Activated T-helper 9 cell treated with anti-CD3 and anti-CD28 coated beads, Interleukin-2, amount 50 U/mL, for 16 hours (primary cell): Measurements from ENCODE around the gene CASTOR2.
"Not testable (repeated sequence)": the region's sequence is repeated elsewhere in the genome, so short reads cannot be mapped to it uniquely, and the experiment has no call there.

ENCODE experiments used
- DNase-seq: peaks from one replicate; pipeline ENCODE4 v3.0.0-alpha.2; 2020; ENCODE audit warnings: low read depth

The CASTOR2 gene

GRCh38 chr7:74994869-74995543 lies 30.5 kb downstream of the CASTOR2 start:
- DNase-seq: not testable (repeated sequence)

GRCh38 chr7:74996361-74996760 lies 31.9 kb downstream of the CASTOR2 start:
- not testable (repeated sequence) for DNase-seq

GRCh38 chr7:74997811-74998210 lies 33.3 kb downstream of the CASTOR2 start:
- not testable (repeated sequence) for DNase-seq

- not testable (repeated sequence) for DNase-seq
Observed at GRCh38 chr7:75001356-75001755, 36.9 kb downstream of the CASTOR2 start.

GRCh38 chr7:75010036-75010435 lies 45.5 kb downstream of the CASTOR2 start:
- no peak for DNase-seq

GRCh38 chr7:75017832-75018231 lies 53.3 kb downstream of the CASTOR2 start:
- no peak for DNase-seq

- DNase-seq: no peak
Observed at GRCh38 chr7:75018570-75019364, 54.3 kb downstream of the CASTOR2 start.

GRCh38 chr7:75019800-75020199 lies 55.3 kb downstream of the CASTOR2 start:
- no peak for DNase-seq

- no peak for DNase-seq
Observed at GRCh38 chr7:75024922-75025321, 60.4 kb downstream of the CASTOR2 start.

- DNase-seq: no peak
Observed at GRCh38 chr7:75028299-75028698, 63.8 kb downstream of the CASTOR2 start.

- no peak for DNase-seq
Observed at GRCh38 chr7:75033064-75033463, 68.6 kb downstream of the CASTOR2 start.

GRCh38 chr7:75033826-75034225 lies 69.3 kb downstream of the CASTOR2 start:
- no peak for DNase-seq

GRCh38 chr7:75038508-75038907 lies 74.0 kb downstream of the CASTOR2 start:
- DNase-seq: no peak

GRCh38 chr7:75039166-75039565 lies 74.7 kb downstream of the CASTOR2 start:
- DNase-seq: no peak

GRCh38 chr7:75039709-75040108 lies 75.2 kb downstream of the CASTOR2 start:
- no peak for DNase-seq

- DNase-seq: no peak
Observed at GRCh38 chr7:75040512-75040911, 76.0 kb downstream of the CASTOR2 start.

- DNase-seq: no peak
Observed at GRCh38 chr7:75042286-75042685, 77.8 kb downstream of the CASTOR2 start.

GRCh38 chr7:75042831-75043703 lies 78.6 kb downstream of the CASTOR2 start:
- DNase-seq: no peak

- DNase-seq: no peak
Observed at GRCh38 chr7:75045881-75046280, 81.4 kb downstream of the CASTOR2 start.

- DNase-seq: no peak
Observed at GRCh38 chr7:75048435-75049379, 84.2 kb downstream of the CASTOR2 start.

- no peak for DNase-seq
Observed at GRCh38 chr7:75049817-75050216, 85.3 kb downstream of the CASTOR2 start.
